CD4-positive, alpha-beta memory T cell (primary cell): Measurements from ENCODE around the gene WDR35. TPM values are rescaled to one million over a fixed set of nuclear protein-coding genes. Genes with fewer than 3 reads are reported as not detected.

ENCODE experiments used
- CTCF ChIA-PET: fragments of 350-600 bp; sonication (Branson Sonifier 250); formaldehyde crosslinking; loops from one replicate; lab custom pipeline; 2021; ENCODE audit warnings: inconsistent platforms; ENCODE audit not compliant: partially characterized antibody; lab: Charles Lee
- POLR2A ChIA-PET: fragments of 350-600 bp; sonication (Branson Sonifier 250); formaldehyde crosslinking; loops from one replicate; lab custom pipeline; 2021; ENCODE audit not compliant: partially characterized antibody; lab: Charles Lee
- DNase-seq, 5 donors: peaks; one replicate each; pipeline versions ENCODE4 v3.0.0 to v3.0.0-alpha.2; 2020 to 2022; ENCODE audit warnings: mixed read lengths in 1 of 5
- H3K27ac ChIP-seq: one replicate; pipeline ENCODE4 v1.7.0; 2013; ENCODE audit warnings: low read depth, low read length
- H3K27me3 ChIP-seq: 2 replicates; pipeline ENCODE4 v1.7.0; 2013; ENCODE audit warnings: mild to moderate bottlenecking, low read length, moderate library complexity; ENCODE audit not compliant: insufficient read depth
- H3K36me3 ChIP-seq: 2 replicates; pipeline ENCODE4 v1.7.0; 2013; ENCODE audit warnings: mild to moderate bottlenecking, low read length, moderate library complexity; ENCODE audit not compliant: insufficient read depth
- H3K4me1 ChIP-seq: 2 replicates; pipeline ENCODE4 v1.7.0; 2013; ENCODE audit warnings: mild to moderate bottlenecking, low read length, moderate library complexity; ENCODE audit not compliant: insufficient read depth
- H3K4me3 ChIP-seq, 2 donors: one replicate each; pipeline ENCODE4 v1.7.0; 2013; ENCODE audit warnings: low read length in 2 of 2, mild to moderate bottlenecking in 1 of 2
- H3K9me3 ChIP-seq, 2 donors: one replicate each; pipeline ENCODE4 v1.7.0; 2013; ENCODE audit warnings: low read length in 2 of 2, control low read depth in 1 of 2; ENCODE audit not compliant: control insufficient read depth in 1 of 2
- H3K27ac Mint-ChIP-seq, 7 donors: one replicate each; pipeline ENCODE4 v1.8.0; 2020 to 2021; ENCODE audit warnings: mixed read lengths in 7 of 7, mild to moderate bottlenecking in 6 of 7, inconsistent platforms in 3 of 7, moderate library complexity in 3 of 7
- H3K27me3 Mint-ChIP-seq, 2 donors: one replicate each; pipeline ENCODE4 v1.8.0; 2020 to 2021; ENCODE audit warnings: mixed read lengths in 2 of 2
- H3K36me3 Mint-ChIP-seq, 2 donors: one replicate each; pipeline ENCODE4 v1.8.0; 2020 to 2021; ENCODE audit warnings: mixed read lengths in 2 of 2, inconsistent platforms in 1 of 2, mild to moderate bottlenecking in 1 of 2
- H3K4me1 Mint-ChIP-seq, 4 donors: one replicate each; pipeline ENCODE4 v1.8.0; 2020 to 2021; ENCODE audit warnings: mixed read lengths in 4 of 4, mild to moderate bottlenecking in 1 of 4
- H3K4me3 Mint-ChIP-seq, 8 donors: one replicate each; pipeline ENCODE4 v1.8.0; 2020 to 2021; ENCODE audit warnings: mixed read lengths in 8 of 8, mild to moderate bottlenecking in 7 of 8, moderate library complexity in 6 of 8, inconsistent platforms in 3 of 8
- H3K9me3 Mint-ChIP-seq, 8 donors: one replicate each; pipeline ENCODE4 v1.8.0; 2020 to 2021; ENCODE audit warnings: mixed read lengths in 8 of 8, mild to moderate bottlenecking in 5 of 8, inconsistent platforms in 3 of 8, moderate library complexity in 1 of 8
- intact Hi-C: fragments of 100-400 bp; cut with micrococcal nuclease; formaldehyde crosslinking; loops from one replicate; pipeline ENCODE4 v1.15.1; 2023
- polyA plus RNA-seq, 2 donors: library from polyadenylated mRNA; unstranded; fragments of 300-500 nt; fragmentation: Illumina TruSeq; gene quantifications; one replicate each; pipeline ENCODE4 v1.2.3, GENCODE V29; 2021
- total RNA-seq, 2 experiments: library from RNA; stranded (reverse); gene quantifications; one replicate each; pipeline ENCODE4 v1.2.3, GENCODE V29; 2021

Gene WDR35
- total and polyA plus RNA-seq, 4 experiments from 2014 or later: 2.3 to 5.7 (median 4.0) TPM

GRCh38 chr2:20019747-20020146, 29.8 kb upstream of the WDR35 start:
- Histone ChIP-seq H3K27me3 (no peaks in the 10 kb centered on the region), H3K9me3 (peaks cover 0 to 6% of the 10 kb centered on the region in 2 donors), H3K27ac (no peak overlapping the region), H3K4me3 (no peak overlapping the region), H3K36me3 (no peaks in the 10 kb centered on the region), H3K4me1 (no peaks in the 10 kb centered on the region)
- Mint-ChIP-seq H3K4me1 (no peaks in the 10 kb centered on the region), H3K4me3 (no peak overlapping the region), H3K9me3 (peaks cover 11 to 39% (median 20%) of the 10 kb centered on the region in 8 donors), H3K36me3 (peaks cover 2 to 17% of the 10 kb centered on the region in 2 donors), H3K27me3 (peaks cover 0 to 1% of the 10 kb centered on the region in 2 donors), H3K27ac (peak overlapping the region in 1 of 7 donors; percentile 35)
- ChIA-PET POLR2A (no interaction called here), CTCF (no interaction called here)
- intact Hi-C loops: no loop called here
- no peak for DNase-seq

- Histone ChIP-seq H3K4me3 (no peak overlapping the region), H3K9me3 (peaks cover 0 to 6% of the 10 kb centered on the region in 2 donors), H3K36me3 (no peaks in the 10 kb centered on the region), H3K27me3 (peaks cover 1% of the 10 kb centered on the region), H3K27ac (no peak overlapping the region), H3K4me1 (no peaks in the 10 kb centered on the region)
- peaks cover 2 to 17% of the 10 kb centered on the region in 2 donors for H3K36me3 Mint-ChIP-seq
- intact Hi-C loops: no loop called here
- H3K27ac Mint-ChIP-seq: no peak overlapping the region
- DNase-seq: no peak
- H3K27me3 Mint-ChIP-seq: peaks cover 3 to 5% of the 10 kb centered on the region in 2 donors
- H3K4me1 Mint-ChIP-seq: no peaks in the 10 kb centered on the region
- H3K9me3 Mint-ChIP-seq: peaks cover 11 to 42% (median 22%) of the 10 kb centered on the region in 8 donors
- no peak overlapping the region for H3K4me3 Mint-ChIP-seq
- ChIA-PET POLR2A (no interaction called here), CTCF (no interaction called here)
These were observed 28.8 kb upstream of the WDR35 start for GRCh38 chr2:20018601-20019152.

GRCh38 chr2:20016346-20016745, 26.4 kb upstream of the WDR35 start:
- peaks cover 12% of the 10 kb centered on the region for H3K4me1 ChIP-seq
- peaks cover 2 to 6% of the 10 kb centered on the region in 2 donors for H3K36me3 Mint-ChIP-seq
- H3K9me3 ChIP-seq: peaks cover 0 to 4% of the 10 kb centered on the region in 2 donors
- intact Hi-C loops: no loop called here
- H3K27me3 ChIP-seq: peaks cover 18% of the 10 kb centered on the region
- peak overlapping the region in 1 of 7 donors; percentile 60 for H3K27ac Mint-ChIP-seq
- no peaks in the 10 kb centered on the region for H3K36me3 ChIP-seq
- H3K9me3 Mint-ChIP-seq: peaks cover 2 to 25% (median 9%) of the 10 kb centered on the region in 8 donors
- H3K4me1 Mint-ChIP-seq: peaks cover 5 to 14% (median 10%) of the 10 kb centered on the region in 4 donors
- H3K27ac ChIP-seq: no peak overlapping the region
- ChIA-PET POLR2A (interaction anchor here (1.4 to 1.9 kb wide), 2 partner anchors 14 to 35 kb away, joined by 3 to 5 read pairs; partner anchors contain the start of gene LAPTM4A), CTCF (interaction anchor here (0.9 to 3.1 kb wide), 20 partner anchors 13 to 90 kb away, joined by 3 to 34 read pairs (median 8); partner anchors contain the start of genes LAPTM4A and WDR35)
- H3K27me3 Mint-ChIP-seq: peaks cover 16 to 18% of the 10 kb centered on the region in 2 donors
- no peak overlapping the region for H3K4me3 ChIP-seq
- DNase-seq: no peak
- H3K4me3 Mint-ChIP-seq: no peak overlapping the region

GRCh38 chr2:20015482-20016083, 25.7 kb upstream of the WDR35 start:
- intact Hi-C loops: loop anchor here (1.0 kb wide), 1 partner anchor 83 kb away; no protein-coding TSS in a partner anchor
- Mint-ChIP-seq H3K27me3 (peaks cover 22 to 23% of the 10 kb centered on the region in 2 donors), H3K4me1 (peaks cover 5 to 14% (median 10%) of the 10 kb centered on the region in 4 donors), H3K4me3 (no peak overlapping the region), H3K36me3 (peaks cover 2 to 6% of the 10 kb centered on the region in 2 donors), H3K9me3 (peaks cover under 1 to 18% (median 4%) of the 10 kb centered on the region in 8 donors), H3K27ac (peak overlapping the region in 1 of 7 donors; percentile 38)
- ChIA-PET CTCF (interaction anchor here (0.7 to 3.1 kb wide), 36 partner anchors 8 to 121 kb away, joined by 3 to 34 read pairs (median 6); partner anchors contain the start of genes LAPTM4A and WDR35), POLR2A (interaction anchor here (1.4 to 1.9 kb wide), 2 partner anchors 13 to 36 kb away, joined by 3 to 5 read pairs; partner anchors contain the start of gene LAPTM4A)
- no peaks in the 10 kb centered on the region for H3K9me3 ChIP-seq
- H3K27ac ChIP-seq: no peak overlapping the region
- H3K36me3 ChIP-seq: no peaks in the 10 kb centered on the region
- no peak overlapping the region for H3K4me3 ChIP-seq
- DNase-seq: peak in 4 of 5 donors; percentile 31 to 46 (median 35)
- H3K27me3 ChIP-seq: peaks cover 19% of the 10 kb centered on the region
- H3K4me1 ChIP-seq: peaks cover 12% of the 10 kb centered on the region

GRCh38 chr2:20013126-20013849, 23.4 kb upstream of the WDR35 start:
- CTCF ChIA-PET: interaction anchor here (0.7 to 3.1 kb wide), 6 partner anchors 10 to 94 kb away, joined by 3 to 20 read pairs (median 4); no protein-coding TSS in a partner anchor
- Mint-ChIP-seq H3K36me3 (no peaks in the 10 kb centered on the region), H3K9me3 (peaks cover 0 to 6% (median 1%) of the 10 kb centered on the region in 8 donors), H3K27ac (peak overlapping the region in 3 of 7 donors; percentile 13 to 77 (median 66)), H3K27me3 (peaks cover 28 to 30% of the 10 kb centered on the region in 2 donors), H3K4me1 (peaks cover 5 to 14% (median 10%) of the 10 kb centered on the region in 4 donors), H3K4me3 (peak overlapping the region; percentile 41 to 85 (median 77))
- peaks cover 19% of the 10 kb centered on the region for H3K27me3 ChIP-seq
- POLR2A ChIA-PET: no interaction called here
- H3K4me1 ChIP-seq: peaks cover 12% of the 10 kb centered on the region
- DNase-seq: no peak
- no peaks in the 10 kb centered on the region for H3K9me3 ChIP-seq
- H3K27ac ChIP-seq: no peak overlapping the region
- H3K36me3 ChIP-seq: no peaks in the 10 kb centered on the region
- intact Hi-C loops: loop anchor here (5.0 kb wide), 1 partner anchor 39 kb away; the partner anchor contains the start of gene LAPTM4A
- H3K4me3 ChIP-seq: no peak overlapping the region

GRCh38 chr2:20012282-20013125, 22.6 kb upstream of the WDR35 start, which contains the start of gene MATN3:
TSS of gene MATN3 (minus strand) at chr2:20012668. CDS start at chr2:20012631, 37 bp downstream.
- peaks cover 12% of the 10 kb centered on the region for H3K4me1 ChIP-seq
- peak within 1 kb of the TSS in 2 of 7 donors; percentile 66 to 77 for H3K27ac Mint-ChIP-seq
- H3K36me3 Mint-ChIP-seq: no peaks in the 10 kb centered on the region
- peak within 1 kb of the TSS; percentile 66 to 85 (median 77) for H3K4me3 Mint-ChIP-seq
- CTCF ChIA-PET: interaction anchor here (0.9 to 1.6 kb wide), 3 partner anchors 8 to 95 kb away, joined by 3 read pairs; no protein-coding TSS in a partner anchor
- H3K4me3 ChIP-seq: peak within 1 kb of the TSS in 1 of 2 donors; percentile 9
- peaks cover 30% of the 10 kb centered on the region in 2 donors for H3K27me3 Mint-ChIP-seq
- DNase-seq: peak in 2 of 5 donors; percentile 5 to 10
- intact Hi-C loops: loop anchor here (5.0 kb wide), 1 partner anchor 40 kb away; the partner anchor contains the start of gene LAPTM4A
- H3K9me3 Mint-ChIP-seq: peaks cover 0 to 6% (median 1%) of the 10 kb centered on the region in 8 donors
- H3K27me3 ChIP-seq: peaks cover 19% of the 10 kb centered on the region
- H3K27ac ChIP-seq: no peak within 1 kb of the TSS
- no peaks in the 10 kb centered on the region for H3K9me3 ChIP-seq
- POLR2A ChIA-PET: no interaction called here
- peaks cover 5 to 14% (median 10%) of the 10 kb centered on the region in 4 donors for H3K4me1 Mint-ChIP-seq
- no peaks in the 10 kb centered on the region for H3K36me3 ChIP-seq
